ENCODE data around the gene GRK1. TPM values are rescaled to one million over a fixed set of nuclear protein-coding genes. Genes with fewer than 3 reads are reported as not detected.
A peak's percentile ranks its signal among the peaks of the same experiment; 100 is the strongest.

Gene GRK1
- total and polyA plus RNA-seq, 2 experiments from 2014 or later: not detected

GRCh38 chr13:113737803-113738202 is 70.8 kb downstream of the GRK1 start (continued):
- TF ChIP-seq, protein P1, sequence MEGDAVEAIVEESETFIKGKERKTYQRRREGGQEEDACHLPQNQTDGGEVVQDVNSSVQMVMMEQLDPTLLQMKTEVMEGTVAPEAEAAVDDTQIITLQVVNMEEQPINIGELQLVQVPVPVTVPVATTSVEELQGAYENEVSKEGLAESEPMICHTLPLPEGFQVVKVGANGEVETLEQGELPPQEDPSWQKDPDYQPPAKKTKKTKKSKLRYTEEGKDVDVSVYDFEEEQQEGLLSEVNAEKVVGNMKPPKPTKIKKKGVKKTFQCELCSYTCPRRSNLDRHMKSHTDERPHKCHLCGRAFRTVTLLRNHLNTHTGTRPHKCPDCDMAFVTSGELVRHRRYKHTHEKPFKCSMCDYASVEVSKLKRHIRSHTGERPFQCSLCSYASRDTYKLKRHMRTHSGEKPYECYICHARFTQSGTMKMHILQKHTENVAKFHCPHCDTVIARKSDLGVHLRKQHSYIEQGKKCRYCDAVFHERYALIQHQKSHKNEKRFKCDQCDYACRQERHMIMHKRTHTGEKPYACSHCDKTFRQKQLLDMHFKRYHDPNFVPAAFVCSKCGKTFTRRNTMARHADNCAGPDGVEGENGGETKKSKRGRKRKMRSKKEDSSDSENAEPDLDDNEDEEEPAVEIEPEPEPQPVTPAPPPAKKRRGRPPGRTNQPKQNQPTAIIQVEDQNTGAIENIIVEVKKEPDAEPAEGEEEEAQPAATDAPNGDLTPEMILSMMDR (conservative IDR thresholded peaks at IDR 0.05; ENCODE audit: low read depth in 2 of 2): no peak
- TF ChIP-seq ZNF462 (CRISPR knock-in tag; IDR thresholded peaks at IDR 0.05) (no peak), NANOG (IDR thresholded peaks at IDR 0.05; ENCODE audit: borderline replicate concordance) (no peak), EZH2 (IDR thresholded peaks at IDR 0.05; ENCODE audit: low read depth, unreplicated experiment) (no peak)

- Mint-ChIP-seq H3K36me3 (ENCODE audit: low read depth) (no peaks in the 10 kb centered on the region; the same call in 2 of the 3 replicates), H3K4me3 (no peak overlapping the region), H3K27me3 (ENCODE audit: insufficient read depth, low read depth, poor library complexity) (peaks cover 5% of the 10 kb centered on the region), H3K27ac (peak overlapping the region; percentile 52), H3K4me1 (peaks cover 18% of the 10 kb centered on the region), H3K9me3 (peaks cover 3% of the 10 kb centered on the region; the same call in 1 of the 3 replicates)
- no peaks in the 10 kb centered on the region for H3K36me3 ChIP-seq (ENCODE audit: insufficient read depth)
- H3K79me2 ChIP-seq (replicated peaks; ENCODE audit: insufficient read depth): no peaks in the 10 kb centered on the region
- no peaks in the 10 kb centered on the region for H3K9me2 ChIP-seq (ENCODE audit: insufficient read depth)
- no peak overlapping the region for H3K4me2 ChIP-seq
- no peak for ATAC-seq
- H3K4me3 ChIP-seq: no peak overlapping the region
- H3K27ac ChIP-seq (ENCODE audit: low read depth): no peak overlapping the region
- DNase-seq (ENCODE audit: low spot score): no peak
- no peaks in the 10 kb centered on the region for H3F3A ChIP-seq (replicated peaks; ENCODE audit: low read depth)
- H3K27me3 ChIP-seq (ENCODE audit: insufficient read depth): no peaks in the 10 kb centered on the region
- H2AFZ ChIP-seq: no peak overlapping the region
- H3K4me1 ChIP-seq (ENCODE audit: insufficient read depth): no peaks in the 10 kb centered on the region
- no peaks in the 10 kb centered on the region for H4K20me1 ChIP-seq (replicated peaks; ENCODE audit: insufficient read depth)
- TF ChIP-seq EZH2phosphoT487 (IDR thresholded peaks at IDR 0.05; ENCODE audit: unreplicated experiment) (no peak), CREB1 (CRISPR knock-in tag; IDR thresholded peaks at IDR 0.05; ENCODE audit: low read depth) (no peak), JUNB (IDR thresholded peaks at IDR 0.05; ENCODE audit: unreplicated experiment) (no peak), ZNF114 (CRISPR knock-in tag; IDR thresholded peaks at IDR 0.05) (no peak), ZNF331 (CRISPR knock-in tag; IDR thresholded peaks at IDR 0.05; ENCODE audit: low read depth) (no peak), EZH2 (IDR thresholded peaks at IDR 0.05; ENCODE audit: low read depth, unreplicated experiment) (no peak), POLR2AphosphoS5 (IDR thresholded peaks at IDR 0.05; ENCODE audit: low read depth) (no peak), STAT1 (IDR thresholded peaks at IDR 0.05; ENCODE audit: unreplicated experiment) (no peak)
- TF ChIP-seq, protein P1 (conservative IDR thresholded peaks at IDR 0.05; ENCODE audit: low read depth in 2 of 2): no peak
Measured at GRCh38 chr13:113739527-113740285, 72.7 kb downstream of the GRK1 start.

All from GM23338 (cell line).